ENCODE results near the gene DOK1. TPM values are rescaled to one million over a fixed set of nuclear protein-coding genes. Genes with fewer than 3 reads are reported as not detected.
A peak's percentile ranks its signal among the peaks of the same experiment; 100 is the strongest.

DOK1 gene
- total RNA-seq, 1 donor = 89.8 TPM

DNA sequence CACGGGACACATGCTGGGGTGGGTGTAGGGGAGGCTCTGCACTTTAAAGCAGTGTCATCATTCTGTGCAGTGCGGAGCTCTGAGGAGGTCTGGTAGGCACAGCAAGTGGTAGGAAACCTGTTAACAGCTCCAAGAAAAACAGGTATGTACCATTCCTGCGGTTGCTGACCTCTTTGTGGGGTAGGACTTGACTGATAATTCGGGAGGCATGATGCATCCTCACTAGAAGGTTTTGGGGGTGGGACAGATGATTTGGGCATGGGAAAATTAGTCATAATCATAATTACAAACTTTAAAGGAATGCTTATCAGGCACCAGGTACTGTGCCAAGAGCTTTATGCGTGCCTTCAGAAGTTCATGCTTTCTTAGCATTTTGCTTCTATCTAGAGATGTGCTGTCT lies 9.7 kb downstream of the DOK1 start:
- H2AFZ ChIP-seq (ENCODE audit: low read length) = no peak overlapping the region
- peak overlapping the region; percentile 81 for H3K4me2 ChIP-seq (ENCODE audit: insufficient read depth, low read length)
- peak; percentile 74 for DNase-seq (ENCODE audit: insufficient read length, low spot score, missing footprints)

DNA sequence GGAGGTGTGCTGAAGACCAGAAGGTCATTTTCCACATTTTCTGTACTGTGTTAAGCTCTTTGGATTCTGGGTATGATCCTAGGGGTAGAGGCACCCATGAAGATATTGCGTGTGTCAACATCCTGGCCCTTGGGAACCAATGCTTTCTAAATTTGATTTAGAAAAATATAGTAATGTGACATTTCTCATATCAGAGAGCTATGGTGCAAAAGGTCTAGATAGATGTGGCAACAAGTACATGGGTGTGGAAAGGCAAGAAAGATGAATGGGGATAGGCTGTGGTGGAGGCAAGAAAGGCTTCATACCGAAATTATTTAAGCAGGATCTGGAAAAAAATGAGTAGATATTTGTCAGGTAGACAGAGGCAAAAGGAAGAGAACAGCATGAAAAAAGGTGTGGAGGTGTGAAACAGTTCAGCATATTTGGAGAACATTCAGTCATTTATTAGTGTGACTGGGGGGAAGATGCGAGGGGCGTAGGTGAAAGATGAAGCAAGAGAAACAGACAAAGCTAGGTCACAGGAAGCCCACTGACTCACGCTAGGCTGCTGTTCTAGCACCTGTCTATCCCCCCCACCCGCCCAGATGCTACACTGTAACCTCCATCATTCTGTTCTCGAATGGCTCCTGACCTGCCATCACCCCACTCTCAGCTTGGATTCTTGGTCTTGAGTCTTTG lies 11.7 kb downstream of the DOK1 start:
- Histone ChIP-seq H3K36me3 (ENCODE audit: insufficient read depth, low read length) (no peaks in the 10 kb centered on the region), H4K20me1 (ENCODE audit: insufficient read depth, low read length) (no peaks in the 10 kb centered on the region), H3K27ac (ENCODE audit: low read depth, low read length) (peak overlapping the region; percentile 98), H3K4me2 (ENCODE audit: insufficient read depth, low read length) (peak overlapping the region; percentile 38), H2AFZ (ENCODE audit: low read length) (no peak overlapping the region), H3K9me3 (ENCODE audit: low read depth, low read length) (no peaks in the 10 kb centered on the region), H3K4me1 (ENCODE audit: insufficient read depth, low read length) (peaks cover 71% of the 10 kb centered on the region), H3K79me2 (ENCODE audit: insufficient read depth, low read length) (no peaks in the 10 kb centered on the region), H3K4me3 (ENCODE audit: insufficient read depth, low read length) (no peak overlapping the region), H3K27me3 (ENCODE audit: insufficient read depth, low read length) (no peaks in the 10 kb centered on the region)
- TF ChIP-seq, protein P1, sequence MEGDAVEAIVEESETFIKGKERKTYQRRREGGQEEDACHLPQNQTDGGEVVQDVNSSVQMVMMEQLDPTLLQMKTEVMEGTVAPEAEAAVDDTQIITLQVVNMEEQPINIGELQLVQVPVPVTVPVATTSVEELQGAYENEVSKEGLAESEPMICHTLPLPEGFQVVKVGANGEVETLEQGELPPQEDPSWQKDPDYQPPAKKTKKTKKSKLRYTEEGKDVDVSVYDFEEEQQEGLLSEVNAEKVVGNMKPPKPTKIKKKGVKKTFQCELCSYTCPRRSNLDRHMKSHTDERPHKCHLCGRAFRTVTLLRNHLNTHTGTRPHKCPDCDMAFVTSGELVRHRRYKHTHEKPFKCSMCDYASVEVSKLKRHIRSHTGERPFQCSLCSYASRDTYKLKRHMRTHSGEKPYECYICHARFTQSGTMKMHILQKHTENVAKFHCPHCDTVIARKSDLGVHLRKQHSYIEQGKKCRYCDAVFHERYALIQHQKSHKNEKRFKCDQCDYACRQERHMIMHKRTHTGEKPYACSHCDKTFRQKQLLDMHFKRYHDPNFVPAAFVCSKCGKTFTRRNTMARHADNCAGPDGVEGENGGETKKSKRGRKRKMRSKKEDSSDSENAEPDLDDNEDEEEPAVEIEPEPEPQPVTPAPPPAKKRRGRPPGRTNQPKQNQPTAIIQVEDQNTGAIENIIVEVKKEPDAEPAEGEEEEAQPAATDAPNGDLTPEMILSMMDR (IDR thresholded peaks at IDR 0.05; ENCODE audit: extremely low read depth, low read depth, low read length) = no peak
- peak; percentile 83 for DNase-seq (ENCODE audit: insufficient read length, low spot score, missing footprints)

More for the DNA sequence above, 9.7 kb downstream of the DOK1 start:
- Histone ChIP-seq H3K4me3 (ENCODE audit: insufficient read depth, low read length) (no peak overlapping the region), H3K27me3 (ENCODE audit: insufficient read depth, low read length) (no peaks in the 10 kb centered on the region), H3K79me2 (ENCODE audit: insufficient read depth, low read length) (no peaks in the 10 kb centered on the region), H3K27ac (ENCODE audit: low read depth, low read length) (peak overlapping the region; percentile 97), H4K20me1 (ENCODE audit: insufficient read depth, low read length) (no peaks in the 10 kb centered on the region), H3K4me1 (ENCODE audit: insufficient read depth, low read length) (peaks cover 68% of the 10 kb centered on the region), H3K36me3 (ENCODE audit: insufficient read depth, low read length) (no peaks in the 10 kb centered on the region), H3K9me3 (ENCODE audit: low read depth, low read length) (no peaks in the 10 kb centered on the region)
- TF ChIP-seq, protein P1 (IDR thresholded peaks at IDR 0.05; ENCODE audit: extremely low read depth, low read depth, low read length) = no peak

DNA sequence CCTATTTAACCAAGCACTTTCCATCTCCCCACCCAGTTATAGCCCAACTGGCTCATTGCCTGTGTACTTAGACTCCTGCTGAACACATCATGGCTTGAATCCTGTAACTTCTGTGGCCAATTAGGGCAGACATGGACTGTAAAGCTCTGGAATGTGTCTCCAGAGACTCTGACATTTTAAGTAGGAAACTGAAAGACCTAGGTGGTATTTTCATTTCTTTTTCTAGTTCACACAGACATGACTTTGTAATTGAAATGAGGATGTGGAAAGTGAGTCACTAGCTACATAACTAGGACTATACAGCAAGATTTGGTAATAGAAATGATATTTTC lies 12.2 kb downstream of the DOK1 start:
- Histone ChIP-seq H4K20me1 (ENCODE audit: insufficient read depth, low read length) (no peaks in the 10 kb centered on the region), H3K4me1 (ENCODE audit: insufficient read depth, low read length) (peaks cover 71% of the 10 kb centered on the region), H3K27ac (ENCODE audit: low read depth, low read length) (peak overlapping the region; percentile 98), H2AFZ (ENCODE audit: low read length) (no peak overlapping the region), H3K27me3 (ENCODE audit: insufficient read depth, low read length) (no peaks in the 10 kb centered on the region), H3K9me3 (ENCODE audit: low read depth, low read length) (no peaks in the 10 kb centered on the region), H3K4me3 (ENCODE audit: insufficient read depth, low read length) (no peak overlapping the region), H3K79me2 (ENCODE audit: insufficient read depth, low read length) (no peaks in the 10 kb centered on the region), H3K4me2 (ENCODE audit: insufficient read depth, low read length) (no peak overlapping the region), H3K36me3 (ENCODE audit: insufficient read depth, low read length) (no peaks in the 10 kb centered on the region)
- TF ChIP-seq, protein P1 (IDR thresholded peaks at IDR 0.05; ENCODE audit: extremely low read depth, low read depth, low read length) = no peak
- DNase-seq (ENCODE audit: insufficient read length, low spot score, missing footprints) = no peak

DNA sequence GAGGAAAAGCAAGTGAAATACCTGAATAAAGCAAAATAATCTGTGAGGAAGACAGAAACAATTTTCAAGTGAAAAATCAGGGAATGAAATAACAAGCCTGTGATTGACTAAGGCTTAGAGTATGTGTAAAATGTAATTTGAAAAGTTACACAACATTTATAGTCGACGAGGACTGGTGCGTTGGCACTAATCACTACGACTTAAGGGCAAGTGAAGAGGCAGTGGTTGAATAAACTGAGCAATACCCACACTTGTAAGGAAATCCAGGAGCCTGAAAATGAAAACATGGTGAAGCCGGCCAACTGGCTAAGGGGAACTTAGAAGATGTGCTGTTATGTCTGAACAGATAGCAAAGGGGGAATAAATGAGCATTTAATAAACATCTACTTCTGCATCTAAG lies 13.4 kb downstream of the DOK1 start:
- no peaks in the 10 kb centered on the region for H3K79me2 ChIP-seq (ENCODE audit: insufficient read depth, low read length)
- peak; percentile 45 for DNase-seq (ENCODE audit: insufficient read length, low spot score, missing footprints)
- H2AFZ ChIP-seq (ENCODE audit: low read length) = no peak overlapping the region
- peak overlapping the region; percentile 98 for H3K27ac ChIP-seq (ENCODE audit: low read depth, low read length)
- H3K4me3 ChIP-seq (ENCODE audit: insufficient read depth, low read length) = peak overlapping the region; percentile 38
- no peaks in the 10 kb centered on the region for H3K27me3 ChIP-seq (ENCODE audit: insufficient read depth, low read length)
- no peaks in the 10 kb centered on the region for H3K9me3 ChIP-seq (ENCODE audit: low read depth, low read length)
- peaks cover 65% of the 10 kb centered on the region for H3K4me1 ChIP-seq (ENCODE audit: insufficient read depth, low read length)
- TF ChIP-seq, protein P1 (IDR thresholded peaks at IDR 0.05; ENCODE audit: extremely low read depth, low read depth, low read length) = no peak
- peak overlapping the region; percentile 66 for H3K4me2 ChIP-seq (ENCODE audit: insufficient read depth, low read length)
- H3K36me3 ChIP-seq (ENCODE audit: insufficient read depth, low read length) = no peaks in the 10 kb centered on the region
- no peaks in the 10 kb centered on the region for H4K20me1 ChIP-seq (ENCODE audit: insufficient read depth, low read length)
